Bone marrow (tissue), 2 donors: ENCODE data around the gene PMFBP1.
A peak's percentile ranks its signal among the peaks of the same experiment; 100 is the strongest.

Experiments
- DNase-seq, 2 donors: peaks; one replicate each; lab custom pipeline; 2025; lab: John Stamatoyannopoulos, UW

Gene PMFBP1, protein sequence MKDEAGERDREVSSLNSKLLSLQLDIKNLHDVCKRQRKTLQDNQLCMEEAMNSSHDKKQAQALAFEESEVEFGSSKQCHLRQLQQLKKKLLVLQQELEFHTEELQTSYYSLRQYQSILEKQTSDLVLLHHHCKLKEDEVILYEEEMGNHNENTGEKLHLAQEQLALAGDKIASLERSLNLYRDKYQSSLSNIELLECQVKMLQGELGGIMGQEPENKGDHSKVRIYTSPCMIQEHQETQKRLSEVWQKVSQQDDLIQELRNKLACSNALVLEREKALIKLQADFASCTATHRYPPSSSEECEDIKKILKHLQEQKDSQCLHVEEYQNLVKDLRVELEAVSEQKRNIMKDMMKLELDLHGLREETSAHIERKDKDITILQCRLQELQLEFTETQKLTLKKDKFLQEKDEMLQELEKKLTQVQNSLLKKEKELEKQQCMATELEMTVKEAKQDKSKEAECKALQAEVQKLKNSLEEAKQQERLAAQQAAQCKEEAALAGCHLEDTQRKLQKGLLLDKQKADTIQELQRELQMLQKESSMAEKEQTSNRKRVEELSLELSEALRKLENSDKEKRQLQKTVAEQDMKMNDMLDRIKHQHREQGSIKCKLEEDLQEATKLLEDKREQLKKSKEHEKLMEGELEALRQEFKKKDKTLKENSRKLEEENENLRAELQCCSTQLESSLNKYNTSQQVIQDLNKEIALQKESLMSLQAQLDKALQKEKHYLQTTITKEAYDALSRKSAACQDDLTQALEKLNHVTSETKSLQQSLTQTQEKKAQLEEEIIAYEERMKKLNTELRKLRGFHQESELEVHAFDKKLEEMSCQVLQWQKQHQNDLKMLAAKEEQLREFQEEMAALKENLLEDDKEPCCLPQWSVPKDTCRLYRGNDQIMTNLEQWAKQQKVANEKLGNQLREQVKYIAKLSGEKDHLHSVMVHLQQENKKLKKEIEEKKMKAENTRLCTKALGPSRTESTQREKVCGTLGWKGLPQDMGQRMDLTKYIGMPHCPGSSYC

DNA sequence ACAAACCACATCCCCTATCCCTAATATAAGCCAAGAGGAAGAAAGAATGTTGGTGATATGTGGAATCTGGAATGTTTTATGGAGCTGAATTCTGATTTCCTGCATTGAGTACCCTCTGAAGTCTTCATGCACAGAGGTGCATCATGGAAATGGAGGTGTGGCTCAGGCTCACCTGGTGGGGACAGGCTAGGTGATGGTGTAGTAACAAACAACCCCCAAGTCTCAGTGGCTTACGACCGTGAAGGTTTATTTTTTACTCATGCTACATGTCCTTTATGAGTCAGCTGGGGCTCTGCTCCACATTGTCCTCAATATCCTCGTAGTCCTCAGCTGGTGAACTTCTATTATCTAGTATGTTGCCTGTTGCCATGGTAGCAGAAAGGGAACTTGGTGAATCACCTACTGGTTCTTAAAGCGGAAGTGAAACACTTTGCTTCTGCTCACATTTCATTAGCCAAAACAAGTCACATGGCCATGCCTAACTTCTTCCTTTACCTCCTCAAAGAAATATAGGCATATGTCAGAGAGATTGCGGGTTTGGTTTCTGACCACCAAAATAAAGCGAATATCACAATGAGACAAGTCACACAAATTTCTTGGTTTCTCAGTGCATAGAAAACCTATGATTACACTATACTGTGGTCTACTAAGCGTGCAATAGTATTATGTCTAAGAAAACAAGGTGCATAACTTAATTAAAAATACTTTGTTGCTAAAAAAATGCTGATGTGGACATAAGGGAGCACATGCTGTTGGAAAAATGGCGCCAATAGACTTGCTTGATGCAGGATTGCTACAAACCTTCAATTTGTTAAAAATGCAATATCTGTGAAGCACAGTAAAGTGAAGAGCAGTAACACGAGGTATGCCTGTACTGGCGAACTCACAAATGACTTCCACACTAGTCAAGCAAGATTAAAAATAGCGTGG, at the start of gene PMFBP1:
Gene PMFBP1, minus strand, starts transcription at position 51 of the 930 bp plus-strand sequence. CDS start 947 bp downstream, outside the sequence.
- peak; percentile 7 to 95 for DNase-seq

DNA sequence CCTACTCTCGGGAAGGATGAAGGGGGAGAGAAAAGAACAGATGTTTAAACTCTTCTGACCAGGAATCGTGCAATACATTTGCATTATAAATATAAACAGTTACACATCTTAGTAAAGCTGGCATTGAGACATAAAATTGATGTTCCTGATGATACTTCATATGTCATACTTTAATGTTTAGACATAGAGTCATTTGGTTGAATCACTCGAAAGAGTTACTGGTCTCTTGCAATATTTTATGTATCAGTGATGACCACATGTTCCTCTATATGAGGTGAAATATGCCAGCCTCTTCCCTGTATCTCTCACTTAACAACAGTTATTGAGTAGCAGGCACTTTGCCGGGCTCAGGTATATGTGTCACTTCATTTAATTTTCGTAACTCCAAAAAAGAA, 49.7 kb upstream of the PMFBP1 start:
- DNase-seq: no peak

DNA sequence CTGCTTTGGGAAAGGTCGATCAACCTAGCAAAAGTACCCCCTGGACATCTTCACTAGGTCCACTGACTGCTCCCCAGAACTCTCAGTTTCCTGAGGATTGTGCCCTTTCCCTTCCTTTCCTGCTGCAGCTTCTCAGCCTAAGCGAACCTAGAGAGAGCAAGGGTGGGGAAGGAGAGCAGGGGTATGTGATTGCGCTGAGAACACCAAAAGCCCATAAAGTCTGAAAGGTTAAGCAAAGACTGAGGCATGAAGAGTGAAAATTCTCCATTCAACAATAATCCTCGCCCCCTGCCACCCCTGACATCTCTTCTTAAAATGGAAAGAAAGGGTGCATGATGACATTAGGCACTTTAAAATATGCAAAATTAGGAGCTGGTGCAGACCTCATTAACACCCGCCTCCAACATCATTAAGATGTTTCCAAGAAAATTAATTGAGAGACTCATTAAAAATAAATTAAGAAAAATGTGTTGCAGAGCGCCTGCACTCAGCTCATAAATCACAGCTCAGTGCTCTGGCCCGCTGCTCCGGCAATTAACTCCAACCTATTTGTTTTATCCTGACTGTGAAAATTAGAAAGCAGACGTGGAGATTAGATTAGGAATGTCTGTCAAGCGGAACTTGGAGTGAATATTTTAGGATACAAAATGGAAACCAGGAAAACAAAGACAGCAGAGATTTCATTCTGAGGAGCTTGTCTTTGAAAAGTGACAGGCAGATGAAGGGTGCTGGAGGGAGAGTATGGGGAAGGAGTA, 49.1 kb upstream of the PMFBP1 start:
- DNase-seq: no peak

DNA sequence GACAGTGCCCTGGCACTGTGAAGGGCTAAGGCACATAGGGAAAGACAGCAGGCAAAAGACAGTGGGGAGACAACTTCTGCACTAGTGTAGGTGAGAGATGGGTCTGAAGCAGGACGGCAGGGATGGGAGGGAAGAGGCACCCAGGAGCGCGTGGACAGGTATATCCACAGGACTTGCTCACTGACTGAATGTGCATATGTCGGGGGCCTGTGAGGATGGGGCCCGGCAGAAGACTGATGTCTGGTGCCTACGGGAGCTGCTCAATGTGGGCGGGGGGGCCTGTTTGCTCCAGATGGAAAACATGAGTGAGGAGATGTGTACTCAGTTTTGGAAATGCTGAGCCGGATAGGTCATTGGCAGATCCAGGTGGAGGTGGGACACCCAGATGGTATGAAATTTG, 47.3 kb upstream of the PMFBP1 start:
- DNase-seq: no peak

DNA sequence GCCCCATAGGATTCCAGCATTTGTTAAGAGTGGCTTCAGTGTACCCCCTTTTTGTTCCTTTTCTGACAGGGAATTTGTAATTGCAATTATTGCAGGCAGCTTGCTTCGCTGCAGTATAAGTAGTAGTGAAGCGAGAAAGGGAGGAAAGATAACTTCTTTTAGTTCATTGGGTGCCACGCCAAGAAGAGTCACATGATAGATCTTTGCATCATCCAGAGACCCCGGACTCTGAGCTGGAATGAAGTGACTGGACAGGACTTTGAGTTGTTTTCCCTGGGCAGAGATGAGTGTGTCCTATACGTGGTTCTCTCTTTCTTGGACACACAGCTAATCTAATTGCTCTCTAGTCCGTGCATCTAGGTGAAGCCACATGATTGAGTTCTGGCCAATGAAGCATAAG, 44.8 kb upstream of the PMFBP1 start:
- no peak for DNase-seq

DNA sequence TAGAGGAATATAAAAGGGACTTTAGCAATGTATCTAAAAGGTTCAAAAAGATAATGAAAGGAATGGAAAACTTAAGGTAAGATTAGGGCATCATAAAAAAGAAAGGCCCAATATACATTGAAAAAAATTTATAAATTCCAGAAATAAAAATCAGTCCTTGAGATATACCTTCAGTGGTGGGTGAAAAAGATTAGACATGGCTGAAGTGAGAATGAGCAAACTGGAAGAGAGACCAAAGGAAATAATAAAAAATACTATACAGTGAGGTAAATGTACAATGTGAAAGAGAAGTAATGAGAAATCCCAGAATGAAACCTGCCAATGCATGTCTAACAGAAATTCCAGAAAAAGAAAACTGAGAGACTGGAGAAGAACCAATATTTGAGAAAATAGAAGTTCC, 42.9 kb upstream of the PMFBP1 start:
- DNase-seq: no peak

DNA sequence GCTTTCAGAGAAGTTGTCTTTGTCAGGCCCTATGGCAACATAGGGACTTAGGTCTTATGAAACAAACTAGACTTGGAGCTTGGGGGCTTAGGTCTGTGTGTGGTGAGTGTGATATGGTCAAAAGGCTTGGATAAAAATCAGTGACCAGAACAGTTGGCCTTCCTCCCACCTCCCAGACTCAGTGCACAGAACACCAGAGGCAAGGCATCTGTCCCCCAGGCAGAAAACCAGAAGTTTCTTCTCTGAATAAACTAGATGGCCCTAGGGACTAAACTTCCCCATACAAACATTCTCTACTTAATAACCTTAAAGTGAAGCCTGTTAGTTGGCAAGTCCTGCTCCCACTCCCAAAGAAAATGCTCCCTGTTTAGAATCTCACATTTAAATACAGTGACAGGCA, 39.2 kb upstream of the PMFBP1 start:
- no peak for DNase-seq

DNA sequence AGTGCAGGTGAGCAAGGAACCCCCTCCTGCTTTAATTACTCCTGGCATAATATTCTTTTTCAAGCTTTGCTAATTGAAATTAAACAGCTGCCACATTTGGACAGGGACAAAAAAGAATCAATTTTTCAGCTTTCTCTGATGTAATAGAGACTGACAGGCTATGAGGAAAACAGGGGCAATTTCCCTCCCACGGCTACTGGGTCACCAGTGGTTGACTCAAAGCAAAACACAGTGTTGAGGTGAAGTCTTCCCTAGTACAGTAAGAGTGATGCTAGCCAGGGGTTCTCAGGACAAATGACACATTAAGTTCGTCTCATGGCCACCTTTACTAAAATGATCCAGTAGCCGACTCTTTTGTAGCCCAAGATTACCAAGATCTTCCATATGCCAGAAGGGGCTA, 38.6 kb upstream of the PMFBP1 start:
- DNase-seq: no peak

DNA sequence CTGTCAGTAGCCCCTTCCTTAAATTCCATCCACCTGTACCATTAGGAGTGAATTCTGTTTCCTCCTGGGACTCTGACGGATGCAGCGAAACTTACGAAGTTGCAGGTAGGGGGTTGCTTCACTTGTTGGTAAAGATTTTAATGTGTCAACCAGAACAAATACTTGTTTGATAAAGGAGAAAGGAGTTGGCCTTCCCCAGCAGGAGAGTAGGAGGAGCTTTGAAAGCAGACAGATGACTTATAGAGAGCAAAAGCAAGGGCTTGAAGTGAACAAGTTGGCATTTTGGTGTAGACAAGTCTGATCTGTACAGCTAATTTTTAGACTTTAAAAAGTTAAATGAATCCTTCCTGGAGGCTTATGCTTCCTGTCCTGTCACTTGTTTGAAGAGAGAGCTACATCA, 38.1 kb upstream of the PMFBP1 start:
- DNase-seq: no peak

DNA sequence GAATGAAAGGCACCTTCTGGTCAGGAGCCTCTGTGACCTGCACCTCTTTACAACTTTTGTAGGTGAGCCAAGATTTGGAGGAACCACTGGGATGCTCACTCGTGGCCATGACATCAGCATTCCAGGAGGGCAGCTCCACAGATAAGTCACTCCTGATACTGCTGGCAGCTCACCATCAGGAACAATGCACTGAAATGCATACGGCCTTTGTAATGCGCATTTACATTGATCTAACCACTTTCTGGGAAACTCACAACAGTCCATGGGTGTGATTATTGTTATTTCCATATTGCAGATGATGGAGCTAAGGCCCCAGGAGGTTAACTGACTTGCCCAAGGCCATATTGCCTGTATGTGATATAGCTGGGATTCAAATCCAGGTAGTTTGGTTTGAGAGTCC, 34.3 kb upstream of the PMFBP1 start:
- DNase-seq: no peak

DNA sequence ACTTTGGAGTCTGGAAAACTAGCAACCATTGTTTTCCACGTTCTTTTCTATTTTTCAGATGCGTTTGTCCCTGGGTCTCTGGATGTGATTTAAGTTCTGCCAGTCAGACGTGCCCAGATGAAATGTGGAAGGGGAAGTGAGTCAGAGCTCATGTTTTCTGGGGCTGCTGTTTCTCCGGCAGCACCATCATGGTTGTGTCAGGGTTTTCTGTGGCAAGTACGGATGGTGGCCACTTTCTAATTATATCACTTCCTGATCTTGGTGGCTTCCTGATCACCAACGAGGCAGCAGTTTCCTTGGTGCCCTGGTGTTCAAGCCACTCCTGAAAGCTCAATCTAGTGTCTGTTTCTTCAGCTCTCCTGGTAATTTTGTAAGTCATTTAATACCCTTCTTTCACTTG, 31.4 kb upstream of the PMFBP1 start:
- peak; percentile 26 to 83 for DNase-seq

DNA sequence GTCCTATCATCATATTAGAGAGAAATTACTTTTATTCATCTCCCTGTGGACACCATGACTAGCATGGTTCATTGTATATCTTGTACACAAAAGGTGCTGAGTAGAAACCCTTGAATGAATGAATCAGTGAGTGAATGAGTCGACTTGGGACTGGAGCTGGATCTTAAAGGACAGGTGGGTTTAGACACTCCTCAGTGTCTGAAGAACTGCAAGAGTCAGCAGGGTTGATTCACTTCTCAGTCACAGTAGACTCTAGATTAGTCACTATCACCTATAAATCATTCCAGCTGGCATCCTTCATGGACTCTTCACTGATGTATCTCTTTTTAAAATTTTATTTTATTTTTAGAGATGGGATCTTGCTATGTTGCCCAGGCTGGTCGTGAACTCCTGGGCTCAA, 30.1 kb upstream of the PMFBP1 start:
- DNase-seq: peak in 1 of 2 donors; percentile 42

DNA sequence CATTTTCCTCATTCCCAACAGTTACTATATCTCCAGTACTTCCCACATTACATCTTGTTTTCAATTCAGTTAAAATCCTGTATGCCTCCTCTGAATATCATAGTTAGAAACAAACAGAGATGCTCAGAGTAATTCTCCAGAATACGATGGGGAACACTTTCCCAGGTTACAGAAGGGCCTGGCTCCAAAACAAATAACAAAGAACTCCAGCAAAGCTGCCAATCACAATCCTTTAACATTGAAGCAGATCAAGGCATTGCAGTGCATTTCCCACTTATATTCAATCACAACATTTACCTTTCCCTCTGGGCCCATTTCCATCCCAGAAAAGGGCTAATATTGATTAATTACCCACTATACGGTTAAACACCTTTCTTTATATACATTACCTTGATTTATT, 29.4 kb upstream of the PMFBP1 start:
- no peak for DNase-seq

DNA sequence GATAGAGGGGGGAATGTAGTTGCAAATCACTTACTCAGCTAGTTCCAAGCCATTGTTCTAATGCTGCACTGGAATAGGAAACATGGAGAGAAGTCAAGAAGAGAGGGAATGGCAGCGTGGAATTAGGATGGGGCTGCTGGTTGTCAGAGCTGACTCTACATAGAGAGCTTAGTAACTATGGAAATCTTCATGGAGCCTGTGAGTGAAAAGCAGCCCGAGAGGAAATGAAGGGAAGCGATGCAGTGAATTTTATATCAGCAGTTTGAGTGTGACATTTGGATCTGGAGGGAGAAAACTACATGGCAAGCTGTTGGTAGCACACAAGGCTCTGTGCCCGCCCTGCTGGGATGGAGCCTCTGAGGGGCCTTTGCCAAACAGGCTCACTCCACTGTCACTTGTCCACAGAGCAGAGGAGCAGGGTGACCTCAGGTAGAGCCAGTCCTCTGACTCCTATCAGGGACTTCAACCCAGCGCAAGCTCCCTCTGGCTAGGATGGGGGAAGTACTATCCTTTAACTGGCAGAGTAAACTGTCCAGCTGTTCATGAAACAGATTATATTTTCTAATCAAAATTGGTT, 27.9 kb upstream of the PMFBP1 start:
- no peak for DNase-seq

DNA sequence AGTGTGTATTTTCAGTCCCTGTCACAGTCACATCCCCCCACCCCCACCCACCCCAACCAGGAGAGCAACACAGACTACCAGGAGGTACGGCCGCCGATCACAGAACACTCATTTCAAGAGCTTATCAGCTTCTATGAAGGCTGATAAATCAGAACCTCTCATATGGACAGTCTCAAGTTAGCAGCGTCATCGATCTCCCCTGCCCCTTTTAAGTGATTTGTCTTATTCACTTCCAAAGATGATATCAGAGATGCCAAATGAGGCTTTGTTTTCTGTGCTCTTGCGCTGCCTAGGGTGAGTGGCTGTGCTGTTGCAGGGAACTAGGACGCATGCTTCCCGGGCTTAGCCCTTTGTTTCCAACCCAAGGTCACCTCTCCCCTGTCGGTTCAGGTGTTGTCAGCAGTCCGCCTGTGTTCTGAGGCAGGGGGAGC, 26.8 kb upstream of the PMFBP1 start:
- DNase-seq: no peak

DNA sequence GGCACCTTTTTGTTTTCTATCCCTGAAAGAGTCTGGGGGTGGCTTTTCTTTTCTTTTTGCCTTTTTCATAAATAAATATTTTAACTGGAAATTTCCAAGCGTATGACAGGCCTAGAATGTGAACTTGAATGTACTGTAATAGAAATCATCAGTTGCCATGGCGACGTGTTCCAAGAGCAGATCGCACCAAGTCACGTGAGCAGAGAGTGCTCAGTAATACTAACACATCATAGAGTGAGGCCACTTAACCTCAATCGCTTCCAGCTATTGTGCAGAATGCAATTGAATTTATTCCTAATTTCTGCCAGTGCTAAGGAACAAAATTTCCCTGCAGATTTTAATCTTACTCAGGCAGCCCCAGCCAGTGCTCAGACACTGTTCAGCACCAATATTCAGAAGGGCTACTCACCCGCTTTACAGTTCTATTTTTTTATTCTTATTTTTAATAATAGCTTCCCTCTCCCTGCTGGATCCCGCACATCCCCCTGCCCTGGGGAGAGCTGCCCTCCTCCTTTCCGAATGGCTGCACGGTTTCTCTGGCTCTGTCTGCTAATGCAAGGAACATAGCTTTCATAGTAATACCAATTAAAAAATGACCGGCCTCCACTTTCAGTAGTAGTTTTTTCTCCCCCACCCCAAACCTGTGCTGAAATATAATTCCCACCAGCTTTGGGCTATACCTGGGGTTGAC, 26.2 kb upstream of the PMFBP1 start:
- no peak for DNase-seq

DNA sequence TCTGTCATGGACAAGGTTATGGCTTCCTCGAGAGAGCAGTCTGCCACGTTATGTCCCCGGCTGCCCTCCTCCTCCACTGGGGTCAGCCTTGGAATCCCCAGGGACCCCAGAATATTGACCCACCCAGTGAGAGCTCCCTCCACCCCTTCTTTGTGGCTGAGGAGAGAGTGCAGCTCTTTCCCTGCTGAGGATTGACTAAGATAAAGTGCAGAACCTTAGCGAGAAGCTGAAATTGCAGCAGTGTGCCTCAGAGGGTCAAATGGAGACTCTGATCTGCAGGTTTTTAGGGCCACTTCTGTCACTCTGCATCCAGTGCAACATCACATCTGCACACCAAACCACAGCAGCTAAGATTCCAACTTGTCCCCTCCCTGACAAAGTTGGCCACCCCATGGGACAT, 25.6 kb upstream of the PMFBP1 start:
- no peak for DNase-seq

DNA sequence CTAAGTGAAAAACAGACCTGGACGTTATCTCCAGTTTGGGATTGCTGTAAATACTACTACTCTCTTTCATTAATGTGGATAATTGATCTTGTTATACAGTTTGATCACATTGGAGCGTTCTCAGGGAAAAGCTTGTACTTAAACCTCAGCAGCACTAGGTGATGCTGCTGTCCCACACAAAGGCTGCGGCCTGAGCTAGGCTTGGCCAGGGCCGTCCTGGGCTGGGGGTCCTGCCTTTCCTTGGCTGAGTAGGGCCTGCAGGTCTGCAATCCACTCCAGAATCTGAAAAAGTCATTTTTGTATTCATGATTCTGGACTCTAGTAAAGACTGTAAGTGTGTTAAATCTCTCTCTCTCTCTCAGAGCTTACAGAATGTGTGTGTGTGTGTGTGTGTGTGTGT, 23.7 kb upstream of the PMFBP1 start:
- DNase-seq: no peak

DNA sequence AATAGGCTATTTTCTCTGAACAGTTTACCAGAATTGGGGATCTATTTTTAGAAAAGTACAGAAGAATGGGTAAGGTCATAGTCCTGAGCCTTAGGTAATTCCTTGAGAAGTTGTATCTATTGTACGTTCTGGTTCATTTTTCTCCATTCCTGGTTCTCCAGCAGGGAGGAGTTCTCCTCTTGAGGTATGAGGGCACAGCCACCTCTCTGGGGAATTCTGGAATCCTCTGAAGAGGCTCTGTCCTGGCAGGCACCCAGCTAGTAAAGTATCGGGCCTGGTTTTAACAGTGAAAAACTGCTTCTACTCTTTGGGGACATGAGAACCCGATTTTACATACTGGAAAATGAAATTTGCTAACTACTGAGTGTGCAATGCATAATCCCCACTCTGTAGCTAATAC, 19.6 kb upstream of the PMFBP1 start:
- no peak for DNase-seq

DNA sequence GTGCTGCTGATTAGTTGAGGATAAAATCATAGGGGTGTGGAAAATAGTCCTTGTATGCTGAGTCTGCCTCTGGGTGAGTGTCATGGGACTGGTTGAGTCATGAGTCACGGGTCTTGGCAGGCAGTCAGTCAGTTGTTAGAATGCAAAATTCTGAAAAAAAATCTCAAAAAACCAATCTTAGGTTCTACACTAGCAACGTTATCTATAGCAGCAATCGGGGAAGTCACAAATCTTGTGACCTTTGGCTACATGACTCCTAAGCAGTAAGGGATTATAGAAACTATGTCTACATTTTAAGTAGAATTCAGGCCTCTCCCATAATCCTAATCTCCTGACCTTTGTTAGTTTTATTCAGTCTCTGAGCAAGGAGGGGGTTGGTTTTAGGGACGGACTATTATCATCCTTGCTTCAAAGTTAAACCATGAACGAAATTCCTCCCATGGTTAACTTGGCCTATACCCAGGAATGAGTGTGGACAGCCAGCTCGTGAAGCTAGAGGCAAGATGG, 18.0 kb upstream of the PMFBP1 start:
- no peak for DNase-seq
